WI38 (cell line): ENCODE results near the gene MAP1LC3B2.

Source experiments
- H3K4me3 ChIP-seq: 2 replicates; pipeline ENCODE4 v1.5.1; 2011; ENCODE audit warnings: low read depth, mild to moderate bottlenecking, control low read depth, low read length
- CTCF ChIP-seq: IDR thresholded peaks from 2 replicates; pipeline ENCODE4 v1.5.1; 2012; ENCODE audit warnings: low read depth, mild to moderate bottlenecking, control low read depth, low read length

Gene MAP1LC3B2

GRCh38 chr12:116520801-116521471 lies 38.2 kb upstream of the MAP1LC3B2 start:
- TF ChIP-seq CTCF, result no peak
- no peak overlapping the region for H3K4me3 ChIP-seq

GRCh38 chr12:116524311-116524710 lies 34.9 kb upstream of the MAP1LC3B2 start:
- TF ChIP-seq CTCF, result no peak
- no peak overlapping the region for H3K4me3 ChIP-seq

DNA sequence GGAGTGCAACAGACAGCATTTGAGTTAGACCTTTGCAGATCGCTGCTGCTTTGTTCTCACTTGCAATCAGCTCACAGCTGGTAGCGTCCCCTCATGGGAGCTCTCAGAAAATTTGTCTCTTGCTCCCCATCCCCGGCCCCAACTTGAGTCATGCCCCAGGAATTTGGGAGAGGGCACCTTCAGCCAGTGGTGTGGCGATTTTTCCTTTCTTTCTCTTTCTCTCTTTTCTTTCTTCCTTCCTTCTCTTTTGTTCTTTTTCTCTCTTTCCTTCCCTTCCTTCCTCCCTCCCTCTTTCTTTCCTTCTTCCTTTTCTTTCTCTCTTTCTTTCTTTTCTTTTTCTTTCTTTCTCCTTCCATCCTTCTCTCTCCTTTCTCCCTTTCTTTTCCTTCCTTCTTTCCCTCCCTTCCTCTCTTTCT lies 34.2 kb upstream of the MAP1LC3B2 start:
- TF ChIP-seq CTCF, result no peak

DNA sequence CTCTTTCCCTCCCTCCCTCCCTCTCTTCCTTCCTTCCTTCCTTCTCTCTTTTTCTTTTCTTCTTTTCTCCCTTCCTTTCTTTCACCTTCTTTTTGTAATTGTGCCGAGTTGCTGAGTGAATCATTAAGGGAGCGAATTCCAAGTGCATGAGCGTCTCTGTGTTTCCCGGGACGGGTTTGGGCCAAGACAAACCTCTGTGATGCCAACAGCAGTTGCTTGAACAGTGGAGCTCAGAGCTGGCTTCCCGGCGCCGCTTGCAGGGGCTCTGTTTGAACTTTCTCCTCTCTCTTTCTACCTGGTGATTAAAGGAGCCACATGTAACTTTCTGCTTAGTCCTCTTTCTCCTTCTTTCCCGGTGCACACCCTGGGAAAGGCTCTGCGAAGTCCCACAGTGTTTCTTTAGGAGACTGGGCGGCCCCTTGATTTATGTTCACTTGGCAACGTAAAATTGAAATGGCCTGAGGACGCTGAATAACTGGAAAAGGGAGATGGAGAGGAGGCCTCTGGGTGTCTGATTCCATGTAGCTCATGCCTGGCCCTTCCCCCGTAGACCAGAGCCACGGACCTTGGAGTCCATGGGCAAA lies 33.7 kb upstream of the MAP1LC3B2 start:
- no peak for TF ChIP-seq CTCF
- H3K4me3 ChIP-seq, result peak overlapping the region; percentile 43

More for the DNA sequence above, 34.2 kb upstream of the MAP1LC3B2 start:
- H3K4me3 ChIP-seq, result 0 out of 2 replicates have a peak overlapping the region, but pooled peaks have one; percentile 23

GRCh38 chr12:116528065-116528464 lies 31.1 kb upstream of the MAP1LC3B2 start:
- TF ChIP-seq CTCF, result no peak

GRCh38 chr12:116528498-116528897 lies 30.7 kb upstream of the MAP1LC3B2 start:
- TF ChIP-seq CTCF, result no peak
- no peak overlapping the region for H3K4me3 ChIP-seq

More at GRCh38 chr12:116528065-116528464, 31.1 kb upstream of the MAP1LC3B2 start:
- no peak overlapping the region for H3K4me3 ChIP-seq

DNA sequence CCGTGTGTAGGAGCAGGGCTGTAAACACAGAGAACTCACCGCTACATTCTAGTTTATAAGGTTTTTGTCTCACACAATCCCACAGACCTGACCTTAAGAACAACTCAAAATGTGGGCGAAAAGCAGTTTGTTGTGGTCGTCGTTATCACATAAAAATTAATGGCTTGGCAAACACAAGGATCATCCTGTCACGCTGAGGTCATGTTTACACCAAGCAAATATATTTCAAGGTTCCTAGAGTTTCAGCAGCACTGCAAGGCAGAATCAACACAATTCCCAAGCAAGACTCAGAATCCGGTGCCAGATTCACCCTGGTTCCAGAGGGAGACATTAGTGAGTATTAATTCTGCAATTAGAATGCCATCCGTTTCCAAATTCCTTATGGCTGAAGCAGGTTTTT lies 30.1 kb upstream of the MAP1LC3B2 start:
- TF ChIP-seq CTCF, result no peak
- H3K4me3 ChIP-seq, result no peak overlapping the region
